Medulla oblongata (tissue), 1 donor: ENCODE results near the gene EEF2K.

ENCODE experiments used
- DNase-seq: peaks from one replicate; pipeline ENCODE4 v3.0.0-alpha.2; 2015; ENCODE audit errors: extremely low spot score

EEF2K gene

DNA sequence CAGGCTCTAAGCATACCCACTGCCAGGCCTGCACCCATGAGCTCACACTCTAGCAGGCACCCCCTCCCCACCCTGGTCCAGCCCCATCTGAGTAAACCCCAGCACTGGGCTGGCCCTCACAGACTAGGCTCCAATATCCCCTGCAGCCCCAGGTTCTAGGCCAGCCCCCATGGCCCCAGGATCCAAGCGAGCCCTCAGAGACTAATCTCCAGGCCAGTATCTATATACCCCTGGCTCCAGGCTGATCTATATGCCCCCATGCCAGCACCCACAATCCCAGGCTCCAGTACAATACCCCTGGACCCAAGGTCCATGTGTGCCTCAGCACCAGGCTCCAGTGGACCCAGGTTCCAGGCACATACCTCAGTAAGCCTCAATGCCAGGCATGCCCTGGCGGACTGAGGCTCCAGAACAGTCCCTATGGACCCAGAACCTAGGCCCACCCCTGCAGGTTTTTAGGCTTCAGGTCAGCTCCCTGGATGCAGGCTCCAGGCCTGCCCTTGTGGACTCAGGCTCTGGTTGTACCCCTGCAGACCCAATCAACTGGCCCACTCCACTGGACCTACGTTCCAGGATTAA is 129.7 kb downstream of the EEF2K start:
- DNase-seq = no peak

DNA sequence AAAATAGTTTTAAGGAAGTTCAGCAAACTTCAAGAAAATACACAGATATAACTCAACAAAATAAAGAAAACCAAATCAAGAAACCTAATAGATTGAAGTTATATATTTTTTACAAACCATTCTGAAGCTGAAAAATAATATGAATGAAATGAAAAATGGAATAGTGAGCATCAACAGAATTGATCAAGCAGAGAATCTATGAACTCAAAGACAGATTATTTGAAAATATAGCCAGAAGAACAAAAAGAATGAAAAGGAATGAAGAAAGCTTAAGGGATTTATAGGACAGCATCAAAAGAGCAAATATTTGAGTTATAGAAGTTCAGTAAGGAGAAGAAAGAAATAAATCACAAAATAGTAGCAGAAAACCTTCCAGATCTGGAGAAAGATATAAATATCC is 130.5 kb downstream of the EEF2K start:
- DNase-seq = no peak

DNA sequence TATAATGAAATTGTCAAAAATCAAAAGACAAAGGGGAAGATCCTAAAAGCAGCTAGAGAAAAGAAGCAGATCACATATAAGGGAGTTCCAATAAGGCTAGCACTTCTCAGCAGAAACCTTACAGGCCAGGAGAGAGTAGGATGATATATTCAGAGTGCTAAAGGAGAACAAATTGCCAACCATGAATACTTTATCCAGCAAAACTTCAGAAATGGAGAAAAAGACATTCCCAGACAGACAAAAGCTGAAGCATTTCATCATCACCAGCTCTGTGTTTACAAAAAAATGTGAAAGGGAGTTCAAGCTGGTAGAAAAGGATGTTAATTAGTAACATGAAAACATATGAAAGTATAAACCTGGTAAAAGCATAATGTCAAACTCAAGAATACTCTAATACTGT is 131.0 kb downstream of the EEF2K start:
- no peak for DNase-seq

DNA sequence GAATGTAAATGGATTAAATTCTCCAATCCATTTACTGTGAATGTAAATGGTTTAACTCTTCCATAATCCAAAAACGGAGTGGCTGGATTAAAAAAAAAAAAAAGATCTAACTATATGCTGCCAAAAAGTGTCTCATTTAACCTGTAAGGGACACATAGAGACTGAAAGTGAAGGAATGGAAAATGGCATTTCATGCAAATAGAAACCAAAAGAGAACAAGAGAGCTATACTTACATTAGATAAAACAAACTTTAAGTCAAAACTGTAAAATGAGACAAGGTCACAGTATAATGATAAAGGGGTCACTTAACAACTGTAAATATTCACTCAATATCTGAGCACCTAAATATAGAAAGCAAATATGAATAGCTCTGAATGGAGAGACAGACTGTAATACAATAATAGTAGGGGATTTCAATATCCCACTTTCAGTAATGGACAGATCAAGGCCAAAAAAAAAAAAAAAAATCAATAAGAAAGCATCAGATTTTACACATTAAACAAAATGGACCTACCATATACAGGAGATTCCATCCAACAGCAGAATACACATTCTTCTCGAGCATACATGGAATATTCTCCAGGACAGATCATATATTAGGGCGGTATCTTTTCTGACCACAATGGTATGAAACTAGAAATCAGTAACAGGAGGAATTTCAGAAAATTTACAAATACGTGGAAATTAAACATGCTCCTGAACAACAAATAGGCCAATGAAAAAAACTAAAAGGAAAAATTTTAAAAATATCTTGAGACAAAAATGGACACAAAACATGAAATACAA is 132.0 kb downstream of the EEF2K start:
- no peak for DNase-seq
